Right lung (tissue), 5 donors: ENCODE data around the gene PLA2G10. TPM values are rescaled to one million over a fixed set of nuclear protein-coding genes. Genes with fewer than 3 reads are reported as not detected.

Experiments
- polyA plus RNA-seq, 5 donors: library from polyadenylated mRNA; unstranded; fragments of 120-200 nt; gene quantifications; one replicate each; pipeline versions ENCODE4 v1.2.1 to v1.2.3, GENCODE V29; 2013; ENCODE audit warnings: inconsistent platforms in 1 of 5, low replicate concordance in 1 of 5; ENCODE audit not compliant: insufficient read length in 5 of 5, insufficient read depth in 1 of 5

The PLA2G10 gene
- polyA plus RNA-seq, 5 donors, result 0.31 to 0.69 (median 0.42) TPM; not detected in 1

Other genes with a start within 250 kb of the PLA2G10 start
- 10 to 100 TPM; 24.4 to 30.1 (median 27.3) TPM for gene PARN, start 64.0 kb downstream of the PLA2G10 start, polyA plus RNA-seq
- gene BFAR, start 61.4 kb downstream of the PLA2G10 start, polyA plus RNA-seq, result 10 to 100 TPM; 50.8 to 72.4 (median 67.0) TPM
- 10 to 100 TPM; 13.2 to 29.5 (median 27.4) TPM for gene NPIPA3, start 9.1 kb upstream of the PLA2G10 start, polyA plus RNA-seq
- gene NPIPA2, start 48.2 kb upstream of the PLA2G10 start, polyA plus RNA-seq, result 1 to 10 TPM in 2 of 5 donors, not detected in 3; 4.4 to 7.8 TPM
- gene NOMO1, start 139.4 kb upstream of the PLA2G10 start, polyA plus RNA-seq, result 10 to 100 TPM; 58.0 to 85.6 (median 79.8) TPM
- gene NPIPA1, start 243.1 kb upstream of the PLA2G10 start, polyA plus RNA-seq, result 100 to 1,000 TPM; 101 to 182 (median 148) TPM